GM19463 (cell line): ENCODE measurements around the gene CCDC184.
A peak's percentile ranks its signal among the peaks of the same experiment; 100 is the strongest.
"Not testable (repeated sequence)": the region's sequence is repeated elsewhere in the genome, so short reads cannot be mapped to it uniquely, and the experiment has no call there.

Source experiments
- ATAC-seq: cut with Tn5 transposase; IDR thresholded peaks from one replicate; pipeline ENCODE4 v1.9.1; 2021; ENCODE audit warnings: mild to moderate bottlenecking, moderate library complexity; ENCODE audit not compliant: unreplicated experiment

CCDC184 gene

DNA sequence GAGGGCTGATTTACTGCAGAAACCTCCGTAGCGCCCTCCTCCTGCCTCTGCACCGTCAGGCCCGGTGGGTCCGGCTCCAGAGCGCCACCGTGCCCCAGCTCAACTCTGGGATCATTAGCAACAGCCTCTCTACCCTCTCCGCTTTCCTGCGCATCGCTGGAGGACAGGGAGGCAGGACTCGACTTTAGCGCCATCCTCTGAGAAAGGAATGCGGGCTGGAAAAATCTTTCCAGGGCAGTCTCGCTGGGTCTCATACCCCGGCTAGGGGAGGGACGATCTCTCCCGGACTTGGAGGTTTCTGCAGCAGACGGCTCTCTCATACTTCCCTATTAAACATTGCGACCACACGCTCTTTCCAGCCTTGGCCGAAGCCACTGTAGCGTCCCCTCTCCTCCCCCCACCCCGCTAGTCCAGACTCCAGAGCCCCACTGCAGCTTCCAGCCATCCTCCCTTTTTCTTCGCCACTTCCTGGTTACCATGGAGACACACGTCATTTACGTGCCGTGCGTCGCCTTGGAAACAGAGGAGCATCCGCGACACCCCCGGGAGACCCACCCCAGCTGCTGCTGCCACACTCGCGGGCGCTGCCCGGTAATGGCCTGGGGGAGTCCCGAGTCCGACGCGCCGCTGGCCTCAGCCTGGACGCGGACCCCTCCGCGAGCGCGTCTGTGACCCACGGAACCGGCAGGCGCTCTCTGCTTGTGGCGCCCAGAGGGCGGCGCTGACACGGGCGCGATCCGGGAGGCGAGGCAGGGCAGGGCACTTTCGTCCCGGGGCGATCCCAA lies at the start of gene CCDC184:
CCDC184 (plus strand) TSS at position 554 of the 785 bp plus-strand sequence. CDS start 479 bp downstream, outside the sequence.
- ATAC-seq: peak; percentile 75

DNA sequence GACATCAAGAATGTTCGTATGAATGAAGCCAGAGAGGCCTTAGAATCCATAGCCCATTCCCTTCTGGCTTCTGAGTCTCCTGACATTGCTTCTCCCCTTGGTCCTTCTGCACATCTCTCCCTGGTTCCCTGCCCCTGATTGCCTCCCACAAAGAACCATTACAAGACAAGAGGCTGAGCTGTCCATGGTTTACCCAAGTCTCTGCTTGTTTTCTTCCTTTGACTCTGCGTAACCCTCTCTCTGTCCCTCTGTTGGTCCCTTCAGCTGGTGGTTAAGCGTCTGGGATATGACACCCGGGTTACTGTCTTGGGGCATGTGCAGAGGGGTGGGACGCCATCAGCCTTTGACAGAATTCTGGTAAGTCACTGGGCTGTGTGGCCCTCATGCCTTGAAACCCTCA lies 48.4 kb upstream of the CCDC184 start:
- ATAC-seq: no peak

DNA sequence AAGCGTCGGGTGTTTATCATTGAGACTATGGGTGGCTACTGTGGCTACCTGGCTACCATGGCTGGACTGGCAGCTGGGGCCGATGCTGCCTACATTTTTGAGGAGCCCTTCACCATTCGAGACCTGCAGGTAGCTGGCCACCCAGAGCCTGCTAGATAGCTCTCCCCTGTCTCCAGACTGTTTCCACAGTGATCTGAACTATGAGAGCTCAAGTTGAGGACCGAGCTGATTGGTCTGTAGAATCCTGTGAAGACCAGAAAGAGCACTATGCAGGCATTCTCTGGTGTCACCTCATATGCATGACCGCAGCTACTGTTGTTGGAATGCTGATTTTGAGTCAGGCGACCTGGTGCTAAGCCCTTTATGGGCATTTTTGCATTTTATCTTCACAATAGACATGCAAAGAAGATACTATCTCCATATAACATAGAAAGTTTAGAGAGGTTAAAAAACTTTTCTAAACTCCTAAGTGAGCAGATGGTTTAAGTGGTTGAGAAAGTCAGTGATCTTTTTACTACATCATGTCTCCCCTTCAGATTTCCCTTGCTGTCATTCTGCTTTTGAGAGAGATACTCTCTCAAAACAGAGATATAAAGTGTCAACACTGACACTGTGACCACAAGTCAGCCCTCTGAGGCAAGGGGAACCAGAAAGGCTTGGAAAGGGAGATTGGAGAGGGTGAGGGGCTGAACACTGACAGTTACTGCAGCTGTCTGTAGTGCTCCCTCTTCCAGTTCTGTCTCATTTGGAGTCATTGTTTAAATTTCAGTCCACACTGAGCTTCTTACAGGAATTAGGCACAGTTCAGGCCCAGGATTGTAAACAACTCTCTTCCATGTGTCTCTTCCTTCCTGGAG lies 40.4 kb upstream of the CCDC184 start:
- no peak for ATAC-seq

DNA sequence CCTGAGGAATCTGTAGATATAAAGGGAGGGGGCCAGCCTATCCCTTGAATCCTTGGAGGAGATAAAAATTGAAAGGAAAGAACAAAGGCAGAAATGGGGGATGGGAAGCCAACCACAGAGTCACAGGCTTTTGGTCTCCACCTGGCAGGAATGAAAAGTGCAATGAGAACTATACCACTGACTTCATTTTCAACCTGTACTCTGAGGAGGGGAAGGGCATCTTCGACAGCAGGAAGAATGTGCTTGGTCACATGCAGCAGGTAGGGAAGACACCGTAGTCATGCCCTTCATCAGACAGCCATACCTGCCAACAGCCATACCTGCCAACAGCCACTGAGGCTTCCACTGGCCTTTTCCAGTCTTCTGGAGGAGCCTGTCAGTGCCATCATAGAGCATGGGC lies 39.5 kb upstream of the CCDC184 start:
- no peak for ATAC-seq

DNA sequence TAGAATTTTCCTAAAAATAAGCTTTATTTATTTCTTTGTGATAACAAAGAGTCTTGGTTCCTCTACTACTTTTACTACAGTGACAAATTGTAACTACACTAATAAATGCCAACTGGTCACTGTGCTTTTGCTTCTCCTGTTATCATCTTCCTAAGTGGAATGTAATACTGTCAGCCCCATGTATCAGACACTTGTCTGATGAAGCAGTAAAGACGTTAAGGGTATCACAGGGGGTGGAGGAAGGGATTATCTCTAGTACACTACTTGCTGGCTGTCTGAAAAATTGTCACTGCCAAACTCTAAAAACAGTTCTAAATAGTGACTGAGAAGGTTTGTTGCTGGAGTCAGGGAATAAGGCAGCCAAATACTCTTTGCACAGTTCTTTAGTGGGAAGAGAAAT lies 37.5 kb upstream of the CCDC184 start:
- no peak for ATAC-seq

DNA sequence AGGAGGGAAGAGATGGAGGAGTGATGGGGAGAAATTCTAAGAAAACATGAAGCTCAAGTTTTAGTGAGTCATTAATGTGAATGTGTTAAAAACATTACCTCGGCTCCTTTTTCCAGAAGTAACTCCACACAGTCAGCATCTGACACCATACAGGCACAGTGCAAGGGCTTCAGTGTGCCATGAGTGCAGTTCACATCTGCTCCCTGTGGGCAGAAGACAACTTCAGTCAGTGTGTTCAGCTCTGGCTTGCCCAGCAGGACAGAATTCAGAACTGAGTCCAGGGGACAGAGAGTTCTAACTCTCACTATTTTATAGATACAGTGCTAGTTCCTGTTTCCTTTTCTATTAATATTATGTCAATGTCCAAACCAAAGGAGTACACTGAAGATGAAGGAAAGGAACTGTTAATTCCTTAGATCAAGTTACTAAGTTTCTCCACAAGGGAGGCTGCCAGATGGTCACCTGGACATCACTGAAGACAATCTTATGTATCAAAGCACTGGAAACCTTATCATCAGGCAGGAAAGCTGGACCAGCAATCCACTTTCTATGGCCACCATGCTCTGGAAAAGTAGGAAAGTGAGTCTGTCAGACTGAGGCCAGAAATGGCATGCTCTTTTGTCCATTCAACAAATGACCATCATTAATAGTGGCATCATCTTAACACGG lies 32.2 kb upstream of the CCDC184 start:
- no peak for ATAC-seq

DNA sequence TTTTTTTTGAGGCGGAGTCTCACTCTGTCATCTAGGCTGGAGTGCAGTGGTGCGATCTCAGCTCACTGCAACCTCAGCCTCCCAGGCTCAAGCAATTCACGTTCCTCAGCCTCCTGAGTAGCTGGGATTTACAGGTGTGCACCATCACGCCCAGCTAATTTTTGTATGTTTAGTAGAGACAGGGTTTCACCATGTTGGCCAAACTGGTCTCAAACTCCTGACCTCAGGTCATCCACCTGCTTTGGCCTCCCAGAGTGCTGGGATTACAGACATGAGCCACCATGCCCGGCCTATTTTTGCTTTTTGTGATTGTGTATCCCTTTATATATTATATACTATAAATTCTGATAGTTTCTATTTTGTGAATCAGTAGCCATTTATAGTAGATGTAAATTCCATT lies 27.7 kb upstream of the CCDC184 start:
- ATAC-seq: not testable (repeated sequence)

DNA sequence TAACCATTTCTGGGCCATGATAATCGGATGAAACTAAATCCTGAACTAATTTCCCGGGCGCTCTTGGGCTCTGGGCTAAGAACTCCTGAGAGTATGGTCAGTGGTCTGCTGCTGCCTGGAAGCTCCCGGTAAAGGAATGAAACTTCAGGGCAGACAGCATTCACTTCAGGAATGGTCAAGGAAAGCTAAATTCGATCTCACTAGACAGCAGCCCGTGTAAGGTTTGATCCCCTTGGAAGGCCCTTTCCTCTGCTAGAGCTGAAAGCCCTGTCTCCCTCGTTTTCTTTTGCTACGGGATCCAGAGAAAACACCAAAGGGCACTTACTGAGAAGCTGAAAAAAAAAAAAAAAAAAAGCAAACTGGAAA lies 26.8 kb upstream of the CCDC184 start:
- ATAC-seq: no peak

DNA sequence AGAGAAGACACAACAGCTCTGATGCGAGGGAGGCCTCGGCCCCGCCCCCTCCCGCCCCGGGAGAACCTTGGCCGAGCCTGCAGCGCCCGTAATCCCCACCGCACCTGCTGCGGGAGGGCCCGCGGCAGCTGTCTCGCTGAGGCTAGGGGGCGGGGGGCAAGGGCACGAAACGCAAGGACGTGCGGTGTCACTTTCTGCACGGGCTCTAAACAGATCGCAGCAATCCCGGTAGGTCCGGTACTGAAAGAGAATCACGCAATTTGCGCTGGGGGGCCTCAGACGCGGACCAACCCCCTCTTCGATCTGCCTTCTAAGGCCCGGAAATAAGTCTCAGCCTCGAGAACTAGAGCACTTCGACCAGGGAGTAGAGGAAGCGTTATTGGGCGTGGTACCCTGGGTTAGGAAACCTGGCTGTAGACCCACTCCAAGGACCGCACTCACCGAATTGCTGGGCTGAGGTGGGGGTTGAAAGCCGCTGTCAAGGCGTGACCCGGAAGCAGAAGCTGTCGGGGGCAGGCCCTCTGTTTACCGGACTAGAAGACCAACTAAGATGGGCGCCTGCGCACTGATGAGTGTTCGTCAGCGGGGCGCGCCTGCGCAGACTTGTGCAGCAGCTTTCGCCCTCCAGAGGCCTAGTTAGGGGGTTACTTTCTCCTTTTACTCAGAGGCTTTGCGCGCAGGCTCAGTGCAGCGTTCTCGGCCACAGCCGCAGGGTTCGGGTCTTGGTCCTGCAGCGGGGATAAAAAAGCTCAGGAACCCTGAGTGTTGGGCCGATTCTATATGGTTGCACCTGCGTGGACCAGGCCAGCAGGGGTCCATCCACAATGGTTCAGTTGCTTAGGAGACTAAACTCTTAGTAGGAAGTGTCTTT lies 26.2 kb upstream of the CCDC184 start, which contains the start of gene ASB8:
ASB8 (minus strand) TSS at position 498 of the 871 bp plus-strand sequence. CDS start 4,019 bp downstream, outside the sequence.
- peak; percentile 84 for ATAC-seq

DNA sequence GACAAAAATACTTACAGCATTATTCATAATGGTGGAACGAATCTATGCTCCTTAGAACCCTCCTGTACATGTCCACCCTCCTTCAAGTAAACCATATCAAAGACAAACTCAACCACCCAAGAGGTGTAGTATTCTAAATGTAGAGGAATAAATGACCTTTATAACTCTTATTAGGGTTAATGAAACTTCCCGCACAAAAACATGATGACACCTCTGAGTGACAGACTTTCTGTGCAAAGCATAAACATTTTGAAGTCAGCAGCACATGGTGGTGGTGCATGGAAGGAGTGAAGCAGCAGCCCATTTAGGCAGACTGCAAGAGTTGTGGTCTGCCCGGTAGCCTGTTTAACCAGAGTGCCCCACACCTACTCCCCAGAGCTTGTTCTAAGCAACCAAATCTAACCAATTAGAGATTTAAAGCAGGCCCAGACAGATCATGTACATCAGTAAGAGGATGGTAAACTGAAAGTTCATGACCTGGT lies 25.5 kb upstream of the CCDC184 start:
- no peak for ATAC-seq

DNA sequence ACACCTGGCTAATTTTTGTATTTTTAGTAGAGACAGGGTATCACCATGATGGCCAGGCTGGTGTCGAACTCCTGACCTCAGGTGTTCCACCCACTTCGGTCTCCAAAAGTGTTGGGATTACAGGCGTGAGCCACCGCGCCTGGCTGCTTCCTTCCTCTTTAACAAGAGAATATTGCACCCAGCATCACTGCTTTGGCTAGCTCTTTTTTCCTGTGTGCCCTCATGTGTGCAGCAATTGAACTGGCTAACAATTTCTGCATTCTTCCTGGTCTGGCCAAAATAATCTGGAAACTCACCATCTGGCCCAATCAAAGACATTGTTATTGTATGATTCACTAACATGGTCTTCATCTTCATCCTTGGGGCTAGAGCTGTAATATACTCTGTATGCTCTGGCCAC lies 23.4 kb upstream of the CCDC184 start:
- no peak for ATAC-seq

DNA sequence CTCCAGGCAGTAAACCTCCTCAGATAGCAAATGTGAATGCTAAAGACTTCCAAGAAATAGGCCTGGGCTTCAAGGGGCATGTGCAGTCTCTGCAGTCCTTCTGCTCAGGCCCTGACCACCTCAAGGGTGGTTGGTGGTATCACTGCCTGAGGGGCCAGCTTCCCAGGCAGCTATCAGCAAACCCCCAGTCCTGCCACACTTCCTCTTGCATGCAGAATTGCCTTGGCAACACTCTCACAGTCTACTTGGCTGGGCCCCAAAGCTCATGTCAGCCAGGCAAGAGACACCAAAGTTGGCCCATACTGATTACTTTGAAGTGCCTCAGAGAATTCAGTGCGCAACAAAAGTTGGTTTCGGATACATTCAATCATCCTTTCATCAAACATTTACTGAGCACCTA lies 22.6 kb upstream of the CCDC184 start:
- ATAC-seq: no peak

DNA sequence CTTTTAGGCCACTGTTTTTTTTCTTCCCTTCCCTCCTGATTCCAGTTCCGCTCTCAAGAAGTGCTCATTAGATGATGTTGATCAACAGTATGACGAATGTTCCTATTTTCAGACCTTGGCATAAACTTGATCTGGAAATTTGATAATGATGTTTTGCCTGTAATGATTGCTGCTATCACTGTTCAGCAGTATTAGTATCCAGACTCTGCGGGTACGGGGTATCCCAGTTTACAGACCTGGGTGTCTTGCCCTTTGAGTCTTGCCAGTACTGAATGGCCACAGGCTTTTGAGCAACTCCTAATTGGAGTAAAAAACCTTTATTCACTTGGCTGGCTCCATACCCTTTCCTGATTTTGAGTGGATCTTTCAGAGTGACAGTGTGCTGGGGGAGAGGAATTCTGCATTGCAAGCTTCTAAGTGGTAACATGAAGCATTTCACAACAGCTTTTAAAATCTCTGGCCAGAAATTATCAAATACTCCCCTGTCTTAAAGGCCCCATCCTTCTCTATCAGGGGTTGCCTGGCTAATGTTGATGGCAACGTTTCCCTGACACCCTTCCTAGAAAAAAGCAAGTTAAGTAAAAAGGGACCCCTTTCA lies 20.2 kb upstream of the CCDC184 start:
- ATAC-seq: no peak

DNA sequence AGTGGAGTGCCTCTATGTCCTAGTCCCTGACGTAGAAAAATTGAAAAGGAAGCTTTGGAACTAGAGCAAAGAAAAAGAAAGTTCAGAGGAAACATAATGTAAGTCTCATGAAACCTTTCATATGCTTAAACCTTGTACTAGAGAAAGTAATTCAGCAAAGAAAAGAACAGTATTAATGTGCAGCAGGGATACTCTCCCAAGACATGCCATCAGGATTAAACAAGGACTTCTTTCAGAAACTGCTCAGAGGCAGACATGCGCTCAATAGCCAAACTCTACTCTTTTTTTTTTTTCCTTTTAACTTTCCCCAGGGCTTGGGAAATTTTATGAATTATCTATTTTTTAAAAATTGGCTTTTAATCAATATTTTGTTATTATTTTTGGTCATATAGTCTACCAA lies 19.0 kb upstream of the CCDC184 start:
- no peak for ATAC-seq

DNA sequence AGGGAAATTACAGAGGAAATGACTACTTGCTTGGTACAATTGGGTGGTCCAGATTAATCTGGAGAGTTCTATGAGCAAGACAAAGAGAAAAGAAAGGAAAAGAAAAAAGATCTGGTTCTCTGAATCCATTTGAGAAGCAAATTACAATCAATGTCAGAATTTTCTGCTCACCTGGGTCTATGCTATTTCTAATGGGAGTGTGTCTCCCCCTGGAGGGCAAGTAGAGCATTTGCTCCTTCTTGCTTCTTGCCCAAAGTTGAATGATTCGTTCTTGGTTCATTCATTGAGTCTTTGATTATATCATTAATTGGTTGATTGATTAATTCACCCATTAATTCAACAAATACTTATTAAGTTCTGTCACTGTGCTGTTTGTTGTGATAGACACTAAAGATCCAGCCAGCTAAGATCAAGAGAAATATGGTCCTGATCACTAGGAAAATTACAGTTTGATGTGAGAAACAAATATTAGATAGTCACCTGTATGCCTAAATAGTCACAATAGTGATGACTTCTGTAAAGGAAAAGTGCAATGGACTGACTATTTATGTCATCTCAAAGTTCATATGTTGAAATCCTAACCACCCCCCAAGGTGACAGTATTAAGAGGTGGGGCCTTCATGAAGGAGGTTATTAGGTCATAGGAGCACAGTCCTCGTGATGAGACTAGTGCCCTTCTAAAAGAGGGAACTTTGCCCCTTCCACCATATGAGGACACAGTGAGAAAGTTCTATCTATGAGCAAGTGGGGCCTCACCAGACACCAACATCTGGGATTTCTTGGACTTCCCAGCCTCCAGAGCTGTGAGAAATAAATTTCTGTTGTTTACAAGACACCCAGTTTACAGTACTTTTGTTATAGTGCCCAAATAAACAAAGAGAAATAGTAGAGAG lies 18.1 kb upstream of the CCDC184 start:
- no peak for ATAC-seq

DNA sequence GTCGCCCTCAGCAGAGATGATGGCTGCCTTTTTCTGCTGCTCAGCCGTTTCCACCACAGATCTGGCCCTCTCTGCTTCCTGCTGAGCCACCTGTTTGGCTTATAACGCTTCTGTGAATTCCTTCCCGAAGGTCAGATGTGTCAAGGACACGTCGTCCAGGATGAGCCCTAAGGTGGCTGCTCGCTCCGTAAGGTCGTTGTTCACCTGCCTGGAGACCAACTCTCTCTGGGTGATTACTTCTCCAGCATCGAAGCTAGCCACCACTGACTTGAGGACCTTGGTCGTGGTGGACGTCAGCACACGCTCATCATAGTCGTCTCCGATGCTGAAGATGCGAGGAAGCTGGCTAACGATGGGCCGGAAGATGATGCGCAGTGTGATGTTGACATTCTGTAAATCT lies 14.4 kb upstream of the CCDC184 start:
- no peak for ATAC-seq

DNA sequence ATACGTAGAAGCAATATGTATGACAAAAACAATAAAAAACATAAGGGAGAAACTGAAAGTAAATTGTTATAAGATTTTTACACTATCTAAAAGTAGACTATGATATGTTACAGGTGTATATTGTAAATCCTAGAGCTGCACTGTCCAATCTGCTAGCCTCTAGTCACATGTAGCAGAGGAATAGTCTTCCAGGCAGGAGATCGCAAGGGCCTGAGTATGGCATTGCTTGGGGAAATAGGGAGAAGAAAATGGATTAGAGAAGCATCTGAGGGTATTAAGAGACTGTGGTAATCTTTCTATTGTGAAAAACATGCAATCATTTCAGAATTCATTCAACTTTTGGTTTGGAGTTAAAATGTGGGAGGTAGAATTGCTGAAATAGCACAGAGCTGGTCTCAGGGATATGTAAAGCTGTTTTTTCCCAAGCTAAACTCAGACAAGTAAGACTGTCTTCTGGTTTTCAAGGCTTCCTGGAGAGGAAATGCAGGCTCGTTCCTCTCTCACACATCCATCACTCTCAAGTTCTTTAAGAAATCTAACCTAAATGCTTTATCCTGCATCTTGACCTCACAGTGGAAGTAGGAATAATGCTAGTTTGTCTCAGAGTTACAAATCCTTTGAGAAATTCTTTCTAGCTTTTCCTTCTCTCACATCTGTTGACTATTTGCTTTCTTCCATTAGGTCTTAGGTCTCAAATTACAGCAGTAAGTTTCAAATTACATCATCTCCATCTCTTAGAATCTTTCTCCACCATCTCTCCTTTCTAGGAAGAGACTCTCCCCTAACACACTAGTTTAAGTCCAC lies 7.6 kb upstream of the CCDC184 start:
- ATAC-seq: no peak

DNA sequence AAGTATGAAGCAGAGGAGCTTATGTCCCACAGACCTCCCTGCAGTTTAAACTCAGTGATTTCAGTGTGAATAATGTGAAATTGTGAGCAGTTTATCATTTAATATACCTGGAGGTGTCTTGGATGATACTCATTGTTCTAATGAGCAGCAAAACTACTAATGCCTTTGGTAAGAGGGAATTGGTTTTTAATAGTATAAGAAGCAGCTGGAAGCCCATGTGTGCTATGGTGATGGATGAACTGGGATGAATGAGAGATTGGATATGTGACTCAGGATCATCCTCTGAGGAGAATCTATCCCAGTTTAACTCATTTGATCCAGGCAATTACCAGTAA lies 7.1 kb upstream of the CCDC184 start:
- ATAC-seq: no peak
